HG03558 (cell line): Measurements from ENCODE around the gene AFF1.
"Not testable (repeated sequence)": the region's sequence is repeated elsewhere in the genome, so short reads cannot be mapped to it uniquely, and the experiment has no call there.

Source experiments
- ATAC-seq: cut with Tn5 transposase; IDR thresholded peaks from one replicate; pipeline ENCODE4 v1.9.1; 2021; ENCODE audit warnings: moderate number of reproducible peaks; ENCODE audit not compliant: unreplicated experiment; ENCODE audit errors: extremely low read depth

Gene AFF1

GRCh38 chr4:87030755-87031441 is 96.1 kb downstream of the AFF1 start:
- no peak for ATAC-seq

DNA sequence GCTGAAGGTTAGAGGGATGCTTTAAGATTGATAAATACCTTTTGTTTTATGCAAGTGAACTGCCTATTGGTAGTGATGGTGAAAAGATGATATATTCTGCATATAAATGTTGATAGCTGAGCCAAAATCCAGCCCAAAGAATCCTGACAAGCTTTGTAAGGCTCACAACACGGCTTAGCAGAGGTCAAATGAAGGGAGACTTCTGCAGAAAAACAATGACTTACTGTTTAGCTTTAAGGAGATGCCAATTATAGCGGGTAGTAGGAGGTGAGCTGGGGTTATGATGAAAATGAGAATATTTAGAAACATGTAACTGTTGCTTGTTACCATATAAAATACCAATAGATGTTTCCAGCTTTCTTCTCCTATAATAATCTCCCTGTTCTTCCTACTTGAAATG is 97.1 kb downstream of the AFF1 start:
- no peak for ATAC-seq

DNA sequence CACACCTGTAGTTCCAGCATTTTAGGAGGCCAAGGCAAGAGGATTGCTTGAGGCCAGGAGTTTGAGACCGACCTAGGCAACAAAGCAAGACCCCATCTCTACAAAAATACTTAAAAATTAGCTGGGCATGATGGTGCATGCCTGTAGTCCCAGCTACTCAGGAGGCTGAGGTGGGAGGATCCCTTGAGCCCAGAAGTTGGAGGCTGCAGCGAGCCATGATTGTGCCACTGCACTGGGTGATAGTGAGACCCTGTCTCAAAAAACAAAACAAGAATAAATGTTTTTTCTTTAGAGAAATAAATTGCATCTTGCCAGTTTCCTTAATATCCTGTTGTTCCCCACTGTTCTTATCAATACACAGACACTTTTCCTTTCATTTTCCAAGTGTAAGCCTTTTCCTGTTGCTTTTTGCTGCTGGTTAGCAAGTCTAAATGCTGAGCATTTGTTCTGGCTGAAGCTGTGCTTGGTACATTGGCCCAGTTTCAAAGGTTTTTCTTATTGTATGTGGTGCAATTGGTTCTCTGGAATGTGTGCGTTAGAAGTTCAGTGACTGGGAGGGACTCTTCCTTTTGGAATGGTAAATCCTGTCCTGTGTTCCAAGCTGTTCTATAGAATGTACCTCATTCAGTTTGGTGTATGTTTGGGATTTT is 98.2 kb downstream of the AFF1 start:
- ATAC-seq = no peak

- no peak for ATAC-seq
Measured at GRCh38 chr4:87033902-87034301, 99.1 kb downstream of the AFF1 start.

- ATAC-seq = no peak
Measured at GRCh38 chr4:87034527-87034926, 99.7 kb downstream of the AFF1 start.

DNA sequence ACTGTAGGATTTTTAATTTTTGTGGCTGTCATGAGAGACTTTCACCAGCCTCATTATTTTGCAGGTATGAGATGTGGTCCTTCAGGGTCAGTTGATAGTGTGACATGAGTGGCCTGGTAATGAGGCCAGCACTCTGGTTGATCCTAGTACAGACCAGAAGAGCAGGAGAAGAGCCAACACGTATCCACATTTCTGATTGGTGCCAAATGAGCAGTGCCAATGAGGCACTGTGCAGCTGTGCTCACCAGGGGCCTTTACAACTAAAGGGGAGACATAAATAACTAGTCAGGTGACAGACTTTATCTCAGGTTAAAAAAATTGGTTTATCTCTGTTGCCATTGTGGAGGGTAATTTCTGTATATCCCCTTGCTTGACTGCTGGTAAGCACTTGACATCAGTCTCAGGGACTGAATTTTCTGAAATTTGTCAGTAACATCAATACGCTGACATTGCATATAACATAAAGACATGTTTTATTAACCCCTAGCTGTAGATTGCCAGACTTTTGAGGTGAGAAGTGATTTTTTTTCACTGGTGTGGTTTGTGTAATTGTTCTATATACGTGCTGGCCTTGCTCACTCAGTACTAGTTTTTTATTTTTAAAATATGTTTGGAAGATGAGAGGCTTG is 101.2 kb downstream of the AFF1 start:
- ATAC-seq = no peak

GRCh38 chr4:87036713-87037112 is 101.9 kb downstream of the AFF1 start:
- no peak for ATAC-seq

GRCh38 chr4:87037171-87037570 is 102.4 kb downstream of the AFF1 start:
- not testable (repeated sequence) for ATAC-seq

DNA sequence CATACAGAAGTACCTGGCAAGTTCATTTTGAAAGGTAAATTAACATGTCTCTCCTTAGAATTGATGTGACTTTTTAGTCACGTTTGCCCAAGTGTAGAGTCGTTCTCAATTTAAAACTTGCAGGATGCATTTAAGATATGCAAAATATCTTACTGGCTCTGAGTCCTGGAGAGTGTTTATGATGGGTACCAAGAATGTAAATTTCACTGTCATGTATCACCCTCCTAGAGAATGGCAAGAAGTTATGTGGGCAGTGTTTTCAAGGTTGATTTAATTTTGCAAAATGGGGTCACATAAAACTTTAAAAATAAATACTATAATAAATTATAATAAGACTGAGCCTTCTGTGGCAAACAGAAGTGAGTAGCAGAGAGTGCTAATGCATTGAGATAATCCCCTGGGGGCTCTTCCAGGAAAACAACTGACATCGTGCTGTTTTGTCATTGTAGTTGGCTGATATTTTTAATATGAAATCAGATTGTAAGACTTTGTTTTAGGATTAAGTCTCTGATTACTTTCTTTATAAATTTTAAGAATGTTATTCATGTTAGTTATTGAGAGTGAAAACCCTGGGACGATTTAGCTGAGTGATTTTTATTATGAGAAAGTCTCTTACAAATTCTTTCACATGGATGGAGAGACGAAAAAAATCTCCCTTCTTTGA is 103.0 kb downstream of the AFF1 start:
- no peak for ATAC-seq

- peak; percentile 30 for ATAC-seq
Measured at GRCh38 chr4:87038837-87039615, 104.2 kb downstream of the AFF1 start.

DNA sequence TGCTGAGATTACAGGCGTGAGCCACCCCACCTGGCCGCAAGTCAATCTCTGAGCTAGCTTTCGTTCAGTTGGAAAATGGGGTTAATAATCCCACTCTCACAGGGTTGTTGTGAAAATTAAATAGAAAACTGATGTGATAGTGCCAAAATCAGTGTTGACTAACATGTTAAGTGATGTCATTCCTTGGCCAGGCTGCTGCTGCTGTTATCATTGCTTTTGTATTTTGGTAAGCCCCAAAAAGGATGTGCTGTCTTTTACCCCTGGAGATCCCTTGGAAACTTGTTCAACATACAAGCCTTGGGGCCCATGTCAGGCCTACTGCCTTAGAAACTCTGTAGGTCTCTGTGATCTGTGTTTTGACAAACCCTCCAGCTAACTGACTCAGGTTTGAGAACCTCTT is 106.3 kb downstream of the AFF1 start:
- no peak for ATAC-seq

DNA sequence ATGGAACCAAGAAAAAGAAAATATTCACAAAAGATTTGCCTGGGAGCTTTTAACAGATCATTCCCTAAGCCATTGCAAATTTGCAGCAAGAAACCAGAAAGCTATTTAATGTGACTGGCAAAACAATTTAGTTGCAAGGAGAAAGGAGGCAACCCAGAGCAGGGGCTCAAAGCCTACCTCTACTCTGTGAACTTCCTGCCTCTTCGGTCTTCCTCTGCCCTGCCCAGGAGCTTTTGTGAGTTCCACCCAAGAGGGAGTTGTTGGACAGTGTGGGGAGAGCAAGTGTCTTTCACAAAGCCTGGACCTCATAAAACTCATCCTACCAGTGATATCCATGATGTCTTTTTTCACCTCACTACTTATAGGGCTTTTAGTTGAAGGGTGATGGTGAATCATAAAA is 107.4 kb downstream of the AFF1 start:
- no peak for ATAC-seq

DNA sequence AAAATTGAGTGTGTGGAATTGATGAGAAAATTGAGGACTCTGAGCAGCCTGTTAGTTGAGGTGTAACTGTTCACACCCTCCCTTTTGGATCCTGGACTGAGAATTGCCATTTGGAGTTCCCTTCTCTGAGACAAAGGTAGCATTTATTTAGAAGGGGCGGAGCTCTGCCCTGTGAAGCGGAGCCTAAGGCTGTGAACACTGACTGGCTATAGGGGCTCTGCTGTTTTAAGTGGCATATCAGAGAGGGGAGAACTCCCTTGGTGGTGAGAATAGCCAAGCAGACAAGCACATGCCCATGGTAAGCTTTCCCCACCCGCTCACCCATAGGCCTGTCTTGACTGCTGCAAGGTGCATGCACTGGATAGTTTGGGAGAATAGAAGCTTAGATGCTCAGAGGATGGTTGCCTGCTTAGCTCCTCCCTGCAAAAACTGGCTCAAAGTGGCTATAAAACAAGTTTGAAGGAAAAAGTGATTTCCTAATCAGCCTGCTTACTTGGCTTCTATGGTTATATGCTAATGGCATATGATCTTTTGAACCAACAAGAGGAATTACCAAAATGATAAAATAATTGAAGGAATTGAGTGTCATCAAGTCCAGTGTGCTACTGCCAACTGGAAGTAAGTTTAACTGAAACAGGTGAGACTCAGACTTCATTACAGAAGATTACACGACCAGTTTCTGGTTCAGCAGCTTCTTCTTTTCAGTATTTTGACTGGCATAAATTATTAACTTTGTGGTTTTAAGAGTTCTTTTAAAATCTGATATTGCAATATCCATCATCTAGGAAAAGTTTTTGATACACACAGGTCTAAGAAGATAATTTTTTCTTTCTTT is 108.4 kb downstream of the AFF1 start:
- ATAC-seq = peak; percentile 29

DNA sequence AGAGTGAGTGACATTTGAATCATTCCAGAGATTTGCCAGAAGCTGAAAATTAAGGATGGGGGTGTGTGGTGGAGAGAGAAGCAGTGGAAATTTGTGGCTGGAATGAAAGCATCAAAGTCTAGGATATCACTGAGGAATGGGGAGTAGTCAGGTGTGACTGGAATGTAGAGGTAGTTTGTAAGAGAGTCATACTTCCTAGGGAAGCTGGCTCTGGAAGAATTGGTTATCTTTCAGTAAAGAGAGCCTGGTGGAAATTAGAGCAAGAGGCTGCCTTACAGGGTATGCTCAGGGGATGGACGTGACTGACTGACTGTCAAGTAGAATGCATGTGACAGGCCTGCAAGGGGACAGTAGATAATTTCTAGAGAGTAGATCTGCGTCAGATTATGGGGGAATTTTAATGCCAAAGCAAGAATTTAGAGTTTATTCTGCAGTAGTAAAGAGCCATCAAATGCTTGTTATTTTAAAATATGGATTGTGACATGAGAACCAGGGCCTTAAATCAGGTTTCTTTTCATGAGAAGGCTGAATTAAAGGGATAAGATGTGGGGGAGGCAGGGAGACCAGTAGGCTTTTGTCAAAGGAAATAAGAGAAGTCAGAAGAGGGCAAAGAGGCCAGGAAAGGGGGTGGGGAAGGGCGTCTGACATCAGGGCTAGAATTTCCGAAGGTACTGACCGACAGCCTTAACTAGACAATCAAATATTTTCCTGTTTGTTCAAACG is 109.9 kb downstream of the AFF1 start:
- no peak for ATAC-seq

GRCh38 chr4:87045234-87045558 is 110.4 kb downstream of the AFF1 start:
- ATAC-seq = no peak

- no peak for ATAC-seq
Measured at GRCh38 chr4:87045659-87046058, 110.8 kb downstream of the AFF1 start.

- no peak for ATAC-seq
Measured at GRCh38 chr4:87046121-87046551, 111.3 kb downstream of the AFF1 start.

DNA sequence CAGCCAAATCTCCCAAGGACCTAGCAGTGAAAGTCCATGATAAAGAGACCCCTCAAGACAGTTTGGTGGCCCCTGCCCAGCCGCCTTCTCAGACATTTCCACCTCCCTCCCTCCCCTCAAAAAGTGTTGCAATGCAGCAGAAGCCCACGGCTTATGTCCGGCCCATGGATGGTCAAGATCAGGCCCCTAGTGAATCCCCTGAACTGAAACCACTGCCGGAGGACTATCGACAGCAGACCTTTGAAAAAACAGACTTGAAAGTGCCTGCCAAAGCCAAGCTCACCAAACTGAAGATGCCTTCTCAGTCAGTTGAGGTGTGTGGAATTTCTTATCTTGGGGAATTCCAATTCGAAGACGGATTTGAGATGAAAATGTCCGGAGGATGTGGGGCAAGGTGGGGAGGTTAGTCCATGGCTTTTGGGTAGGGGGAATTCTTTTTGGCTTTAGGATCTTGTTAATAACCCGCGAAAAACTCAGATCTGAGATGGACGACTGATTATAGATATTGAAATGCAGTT is 112.5 kb downstream of the AFF1 start:
- ATAC-seq = no peak

DNA sequence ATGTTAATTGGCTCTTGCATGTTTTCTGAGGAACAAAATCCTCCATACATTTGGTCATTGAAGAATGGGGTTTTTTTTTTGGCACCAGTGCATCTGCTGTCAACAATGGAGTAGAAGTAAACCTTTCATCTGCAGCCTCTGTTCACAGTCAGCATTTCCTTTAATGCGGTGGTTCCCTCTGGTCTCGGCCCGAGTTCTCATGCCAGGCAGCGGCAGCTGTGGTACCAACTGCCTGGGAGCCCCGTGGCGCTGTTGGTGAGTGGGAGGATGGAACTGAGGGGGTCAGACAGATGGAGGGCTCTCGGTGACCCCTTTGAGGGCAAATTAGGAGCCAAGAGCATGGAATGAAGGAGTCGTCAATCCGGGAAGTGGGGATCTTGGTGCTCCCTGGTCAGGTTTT is 114.7 kb downstream of the AFF1 start:
- no peak for ATAC-seq
